Kasumi-1 (cell line): ENCODE measurements around the gene CNIH4.
"Not testable (repeated sequence)": the region's sequence is repeated elsewhere in the genome, so short reads cannot be mapped to it uniquely, and the experiment has no call there.

Experiments
- DNase-seq, 2 experiments: peaks; one replicate each; lab custom pipeline; 2025; lab: John Stamatoyannopoulos, UW

CNIH4 gene

GRCh38 chr1:224356685-224357625, at the start of gene CNIH4:
Gene CNIH4 (plus strand): TSS chr1:224356879. CDS start chr1:224356925, 46 bp downstream.
- DNase-seq, result peak; percentile 94 to 97

- no peak for DNase-seq
Measured at GRCh38 chr1:224308064-224308463, 48.6 kb upstream of the CNIH4 start.

- DNase-seq, result not testable (repeated sequence)
Measured at GRCh38 chr1:224311503-224311902, 45.2 kb upstream of the CNIH4 start.

- no peak for DNase-seq
Measured at GRCh38 chr1:224312025-224312424, 44.7 kb upstream of the CNIH4 start.

- DNase-seq, result no peak
Measured at GRCh38 chr1:224317383-224318045, 39.2 kb upstream of the CNIH4 start.

GRCh38 chr1:224321706-224322105, 35.0 kb upstream of the CNIH4 start:
- no peak for DNase-seq

- DNase-seq, result no peak
Measured at GRCh38 chr1:224325959-224326358, 30.7 kb upstream of the CNIH4 start.

- no peak for DNase-seq
Measured at GRCh38 chr1:224328644-224329043, 28.0 kb upstream of the CNIH4 start.

- peak in 1 of 2 experiments; percentile 38 for DNase-seq
Measured at GRCh38 chr1:224329484-224329841, 27.2 kb upstream of the CNIH4 start.

GRCh38 chr1:224329842-224330753, 26.6 kb upstream of the CNIH4 start, which contains the start of gene NVL:
Gene NVL (minus strand): TSS chr1:224330172. CDS start chr1:224330127, 45 bp downstream.
- DNase-seq, result peak; percentile 91 to 94

- peak in 1 of 2 experiments; percentile 16 for DNase-seq
Measured at GRCh38 chr1:224331326-224331725, 25.4 kb upstream of the CNIH4 start.

- no peak for DNase-seq
Measured at GRCh38 chr1:224331824-224332223, 24.9 kb upstream of the CNIH4 start.

- DNase-seq, result peak; percentile 83 to 89
Measured at GRCh38 chr1:224333309-224333926, 23.3 kb upstream of the CNIH4 start.

- DNase-seq, result peak in 1 of 2 experiments; percentile 53
Measured at GRCh38 chr1:224333939-224334786, 22.5 kb upstream of the CNIH4 start.

GRCh38 chr1:224338150-224338838, 18.4 kb upstream of the CNIH4 start:
- no peak for DNase-seq

GRCh38 chr1:224339442-224340033, 17.1 kb upstream of the CNIH4 start:
- DNase-seq, result no peak

GRCh38 chr1:224340453-224341384, 16.0 kb upstream of the CNIH4 start:
- DNase-seq, result not testable (repeated sequence)

GRCh38 chr1:224343679-224344078, 13.0 kb upstream of the CNIH4 start:
- DNase-seq, result peak; percentile 9 to 15
